GM21390 (cell line): ENCODE results near the gene RRAS2.
A peak's percentile ranks its signal among the peaks of the same experiment; 100 is the strongest.
"Not testable (repeated sequence)": the region's sequence is repeated elsewhere in the genome, so short reads cannot be mapped to it uniquely, and the experiment has no call there.

Experiments
- ATAC-seq: cut with Tn5 transposase; IDR thresholded peaks from one replicate; pipeline ENCODE4 v1.9.1; 2021; ENCODE audit not compliant: unreplicated experiment

The RRAS2 gene

GRCh38 chr11:14372011-14372410 lies 13.0 kb upstream of the RRAS2 start:
- no peak for ATAC-seq

GRCh38 chr11:14371249-14371648 lies 12.3 kb upstream of the RRAS2 start:
- ATAC-seq: no peak

- ATAC-seq: no peak
Measured at GRCh38 chr11:14370496-14370895, 11.5 kb upstream of the RRAS2 start.

GRCh38 chr11:14369598-14369997 lies 10.6 kb upstream of the RRAS2 start:
- ATAC-seq: no peak

GRCh38 chr11:14366936-14367335 lies 8.0 kb upstream of the RRAS2 start:
- ATAC-seq: no peak

- ATAC-seq: no peak
Measured at GRCh38 chr11:14364322-14364721, 5.3 kb upstream of the RRAS2 start.

- ATAC-seq: no peak
Measured at GRCh38 chr11:14362611-14363010, 3.6 kb upstream of the RRAS2 start.

- no peak for ATAC-seq
Measured at GRCh38 chr11:14361951-14362350, 3.0 kb upstream of the RRAS2 start.

- ATAC-seq: no peak
Measured at GRCh38 chr11:14360976-14361375, 2.0 kb upstream of the RRAS2 start.

GRCh38 chr11:14359501-14360031 lies 583 bp upstream of the RRAS2 start:
- no peak for ATAC-seq

GRCh38 chr11:14357881-14358728 lies 878 bp downstream of the RRAS2 start:
- peak; percentile 50 for ATAC-seq

GRCh38 chr11:14356342-14356741 lies 2.6 kb downstream of the RRAS2 start:
- ATAC-seq: no peak

GRCh38 chr11:14354604-14355003 lies 4.4 kb downstream of the RRAS2 start:
- ATAC-seq: not testable (repeated sequence)

GRCh38 chr11:14350716-14351238 lies 8.2 kb downstream of the RRAS2 start:
- ATAC-seq: no peak

- ATAC-seq: no peak
Measured at GRCh38 chr11:14350215-14350614, 8.8 kb downstream of the RRAS2 start.

- ATAC-seq: no peak
Measured at GRCh38 chr11:14347991-14348390, 11.0 kb downstream of the RRAS2 start.

GRCh38 chr11:14347494-14347893 lies 11.5 kb downstream of the RRAS2 start:
- ATAC-seq: no peak

- no peak for ATAC-seq
Measured at GRCh38 chr11:14346303-14346955, 12.6 kb downstream of the RRAS2 start.

GRCh38 chr11:14345668-14346067 lies 13.3 kb downstream of the RRAS2 start:
- no peak for ATAC-seq

- not testable (repeated sequence) for ATAC-seq
Measured at GRCh38 chr11:14345016-14345415, 14.0 kb downstream of the RRAS2 start.

- peak; percentile 67 for ATAC-seq
Measured at GRCh38 chr11:14342906-14343305, 16.1 kb downstream of the RRAS2 start.

GRCh38 chr11:14341968-14342367 lies 17.0 kb downstream of the RRAS2 start:
- no peak for ATAC-seq
